Stomach (tissue), 9 donors: ENCODE data around the gene ADARB2. TPM values are rescaled to one million over a fixed set of nuclear protein-coding genes. Genes with fewer than 3 reads are reported as not detected.

Source experiments
- DNase-seq, 2 donors: peaks; one replicate each; pipeline versions ENCODE4 v3.0.0 to v3.0.0-alpha.2; 2013 to 2019
- H3K27ac ChIP-seq, 5 donors: fragments of 200-600 bp in 4 of 5; sonication (generic) in 4 of 5; one replicate each; pipeline ENCODE4 v1.5.1; 2013 to 2019; ENCODE audit warnings: mild to moderate bottlenecking in 1 of 5, moderate library complexity in 1 of 5
- H3K27me3 ChIP-seq, 3 donors: fragments of 200-600 bp; sonication (generic); one replicate each; pipeline ENCODE4 v1.5.1; 2017 to 2019; ENCODE audit warnings: mixed run types in 1 of 3
- H3K36me3 ChIP-seq, 4 donors: fragments of 200-600 bp; sonication (generic); 1 replicate in 3 of 4; 2 replicates in 1 of 4; pipeline ENCODE4 v1.5.1; 2016 to 2019
- H3K4me1 ChIP-seq, 4 donors: fragments of 200-600 bp; sonication (generic); one replicate each; pipeline ENCODE4 v1.5.1; 2016 to 2019
- H3K4me3 ChIP-seq, 4 donors: fragments of 200-600 bp; sonication (generic) in 3 of 4; one replicate each; pipeline ENCODE4 v1.5.1; 2016 to 2019; ENCODE audit warnings: mild to moderate bottlenecking in 1 of 4
- H3K9me3 ChIP-seq, 4 donors: fragments of 200-600 bp; sonication (generic); one replicate each; pipeline ENCODE4 v1.5.1; 2016 to 2019
- EP300 ChIP-seq: sonication (generic); formaldehyde crosslinking; IDR thresholded peaks from one replicate; pipeline ENCODE4 v1.6.1; 2017; ENCODE audit warnings: antibody characterized with exemption
- POLR2A ChIP-seq, 4 donors: fragments of 450-650 bp; IDR thresholded peaks; one replicate each; pipeline ENCODE4 v1.6.1; 2016; ENCODE audit warnings: antibody characterized with exemption in 4 of 4, control low read depth in 2 of 4, mild to moderate bottlenecking in 1 of 4, moderate library complexity in 1 of 4
- POLR2AphosphoS5 ChIP-seq, 3 donors: sonication (generic); formaldehyde crosslinking; IDR thresholded peaks; one replicate each; pipeline ENCODE4 v1.6.1; 2016; ENCODE audit warnings: antibody characterized with exemption in 3 of 3
- WGBS, 5 donors: extraction: QIAGEN DNeasy Blood & Tissue Kit in 3 of 5; methylation state at CpG; one replicate each; pipeline versions ENCODE4 v1.1.5 to v1.1.7; 2013 to 2018; 5-methylcytosine and 5-hydroxymethylcytosine counted together
- intact Hi-C: fragments of 100-400 bp; cut with DNase I; formaldehyde crosslinking; loops from one replicate; pipeline ENCODE4 v1.15.1; 2023; ENCODE audit warnings: low total_unique reads
- polyA plus RNA-seq, 3 donors: library from polyadenylated mRNA; stranded (reverse); fragments of 200-250 nt; gene quantifications; one replicate each; pipeline ENCODE4 v1.2.3, GENCODE V29; 2013
- total RNA-seq, 5 donors: library from RNA; depleted of rRNA; stranded (reverse); fragments of >200 nt; gene quantifications; one replicate each; pipeline versions ENCODE4 v1.1.0 to v1.2.3, GENCODE V29; 2014 to 2016
- TF ChIP-seq, protein P1 (sequence below), 7 experiments: fragments of 450-650 bp in 4 of 7; fragments of 200-600 bp in 3 of 7; sonication (generic) in 3 of 7; IDR thresholded peaks; one replicate each; pipeline ENCODE4 v1.5.1; 2016 to 2019; ENCODE audit warnings: antibody characterized with exemption in 7 of 7, control low read depth in 2 of 7, mild to moderate bottlenecking in 1 of 7
- donor health status: healthy with polysubstance abuse.
- donor health status: Bipolar disorder and iron deficiency.
- donor health status: healthy.

The ADARB2 gene
- total and polyA plus RNA-seq, 8 donors, result 0.55 to 4.1 (median 1.4) TPM; not detected in 1

DNA sequence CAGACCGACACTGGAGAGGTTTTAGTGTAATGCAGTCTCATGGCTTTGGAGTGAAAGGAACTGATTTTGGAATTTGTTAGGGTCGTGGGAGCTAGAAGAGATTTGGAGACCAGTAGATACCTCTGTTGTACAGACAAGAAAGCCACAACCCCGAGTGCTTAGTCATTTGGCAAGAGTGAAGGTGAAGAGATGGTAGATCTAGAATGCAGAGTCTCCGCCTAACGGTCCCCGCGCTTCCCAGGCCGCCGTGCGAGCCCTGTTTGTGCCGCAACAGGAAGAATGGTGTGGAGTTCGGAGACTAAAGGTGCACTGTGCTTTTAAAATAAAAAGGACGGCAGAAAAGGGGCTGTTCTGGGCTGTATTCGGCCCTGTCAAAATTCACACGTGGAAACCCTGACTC lies 186.7 kb downstream of the ADARB2 start:
- no peak for DNase-seq
- Histone ChIP-seq H3K4me1 (no peaks in the 10 kb centered on the region), H3K4me3 (no peak overlapping the region), H3K9me3 (no peaks in the 10 kb centered on the region), H3K27me3 (no peaks in the 10 kb centered on the region), H3K27ac (no peak overlapping the region), H3K36me3 (no peaks in the 10 kb centered on the region)
- intact Hi-C loops, result no loop called here
- WGBS, 5 donors, result 89 to 92% (median 89%) methylated on average over 15 of the region's 15 CpGs
- TF ChIP-seq EP300, result no peak
- TF ChIP-seq POLR2A (IDR thresholded peaks at IDR 0.05), result no peak
- no peak for TF ChIP-seq POLR2AphosphoS5 (IDR thresholded peaks at IDR 0.05)
- TF ChIP-seq, protein P1, sequence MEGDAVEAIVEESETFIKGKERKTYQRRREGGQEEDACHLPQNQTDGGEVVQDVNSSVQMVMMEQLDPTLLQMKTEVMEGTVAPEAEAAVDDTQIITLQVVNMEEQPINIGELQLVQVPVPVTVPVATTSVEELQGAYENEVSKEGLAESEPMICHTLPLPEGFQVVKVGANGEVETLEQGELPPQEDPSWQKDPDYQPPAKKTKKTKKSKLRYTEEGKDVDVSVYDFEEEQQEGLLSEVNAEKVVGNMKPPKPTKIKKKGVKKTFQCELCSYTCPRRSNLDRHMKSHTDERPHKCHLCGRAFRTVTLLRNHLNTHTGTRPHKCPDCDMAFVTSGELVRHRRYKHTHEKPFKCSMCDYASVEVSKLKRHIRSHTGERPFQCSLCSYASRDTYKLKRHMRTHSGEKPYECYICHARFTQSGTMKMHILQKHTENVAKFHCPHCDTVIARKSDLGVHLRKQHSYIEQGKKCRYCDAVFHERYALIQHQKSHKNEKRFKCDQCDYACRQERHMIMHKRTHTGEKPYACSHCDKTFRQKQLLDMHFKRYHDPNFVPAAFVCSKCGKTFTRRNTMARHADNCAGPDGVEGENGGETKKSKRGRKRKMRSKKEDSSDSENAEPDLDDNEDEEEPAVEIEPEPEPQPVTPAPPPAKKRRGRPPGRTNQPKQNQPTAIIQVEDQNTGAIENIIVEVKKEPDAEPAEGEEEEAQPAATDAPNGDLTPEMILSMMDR (IDR thresholded peaks at IDR 0.05), result no peak

GRCh38 chr10:1550291-1550595 lies 187.1 kb downstream of the ADARB2 start:
- TF ChIP-seq EP300 (no peak), POLR2A (IDR thresholded peaks at IDR 0.05) (no peak), POLR2AphosphoS5 (IDR thresholded peaks at IDR 0.05) (no peak)
- WGBS, 5 donors, result 42 to 60% (median 47%) methylated on average over 7 of the region's 7 CpGs

DNA sequence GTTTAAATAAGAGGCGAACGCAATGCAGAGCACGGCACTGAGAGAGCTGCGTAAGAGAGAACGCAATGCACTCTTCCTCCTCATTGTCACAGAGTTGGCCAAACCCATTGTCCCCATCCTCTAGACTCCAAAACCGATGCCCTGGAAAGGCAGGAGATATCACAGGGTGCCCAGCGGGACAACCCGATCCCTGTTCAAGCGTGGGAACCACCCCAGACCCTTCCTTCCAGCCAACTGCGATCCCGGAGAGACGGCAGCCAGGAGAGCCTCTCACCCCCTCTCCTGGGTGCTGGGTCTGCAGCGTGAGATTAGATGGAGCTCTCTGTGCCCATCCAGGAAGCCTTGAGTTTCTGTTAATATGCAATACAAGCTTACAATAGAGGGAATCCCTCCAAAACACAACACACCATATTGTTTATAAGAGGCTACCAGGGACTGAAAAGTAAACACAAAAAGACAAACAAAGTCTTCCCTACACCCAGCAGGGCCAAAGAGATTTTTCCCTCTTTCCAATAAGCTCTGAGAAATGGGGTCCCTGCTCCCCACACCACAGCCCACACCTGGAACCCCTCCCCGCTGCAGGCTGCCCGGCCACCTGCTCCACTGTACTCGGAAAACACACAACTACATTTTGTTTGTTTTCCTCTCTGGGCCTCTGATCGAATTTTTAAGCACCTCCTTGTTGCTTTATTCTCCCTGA lies 187.6 kb downstream of the ADARB2 start:
- Histone ChIP-seq H3K4me3 (no peak overlapping the region), H3K36me3 (no peaks in the 10 kb centered on the region), H3K4me1 (no peaks in the 10 kb centered on the region), H3K27ac (no peak overlapping the region), H3K9me3 (no peaks in the 10 kb centered on the region), H3K27me3 (no peaks in the 10 kb centered on the region)
- 55 to 72% (median 58%) methylated on average over 17 of the region's 17 CpGs for WGBS, 5 donors
- TF ChIP-seq, protein P1 (IDR thresholded peaks at IDR 0.05), result no peak
- TF ChIP-seq POLR2AphosphoS5 (IDR thresholded peaks at IDR 0.05) (no peak), EP300 (no peak), POLR2A (IDR thresholded peaks at IDR 0.05) (no peak)
- peak in 1 of 2 donors; percentile 28 for DNase-seq
- intact Hi-C loops, result no loop called here

More at GRCh38 chr10:1550291-1550595, 187.1 kb downstream of the ADARB2 start:
- no peaks in the 10 kb centered on the region for H3K9me3 ChIP-seq
- H3K27me3 ChIP-seq, result no peaks in the 10 kb centered on the region
- no peaks in the 10 kb centered on the region for H3K4me1 ChIP-seq
- H3K4me3 ChIP-seq, result no peak overlapping the region
- H3K27ac ChIP-seq, result no peak overlapping the region
- intact Hi-C loops, result no loop called here
- DNase-seq, result no peak
- H3K36me3 ChIP-seq, result no peaks in the 10 kb centered on the region

DNA sequence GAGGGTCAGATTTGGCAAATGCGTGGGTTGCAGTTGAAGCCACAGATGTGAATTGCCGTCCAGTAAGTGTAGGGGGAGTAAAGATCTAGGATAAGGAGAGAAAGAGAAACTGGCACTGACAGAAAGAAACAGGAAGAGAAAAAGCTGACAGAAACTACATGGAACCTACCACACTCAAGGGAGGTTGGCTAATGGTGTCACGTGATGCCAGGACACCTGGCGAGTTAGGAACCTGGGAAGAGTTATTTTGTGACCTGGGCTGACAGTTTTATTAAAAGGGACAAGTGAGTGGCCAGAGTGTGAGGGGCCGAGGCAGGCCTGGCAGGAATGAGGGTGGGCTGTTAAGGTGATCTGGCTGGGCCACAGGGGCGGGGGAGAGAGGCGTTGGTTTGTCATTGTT lies 188.7 kb downstream of the ADARB2 start:
- TF ChIP-seq POLR2AphosphoS5 (IDR thresholded peaks at IDR 0.05) (no peak), POLR2A (IDR thresholded peaks at IDR 0.05) (no peak), EP300 (no peak)
- TF ChIP-seq, protein P1 (IDR thresholded peaks at IDR 0.05), result no peak
- no peak overlapping the region for H3K4me3 ChIP-seq
- H3K9me3 ChIP-seq, result no peaks in the 10 kb centered on the region
- intact Hi-C loops, result no loop called here
- peaks cover 0 to 4% (median 0%) of the 10 kb centered on the region in 3 donors for H3K27me3 ChIP-seq
- H3K36me3 ChIP-seq, result no peaks in the 10 kb centered on the region
- 86 to 94% (median 91%) methylated on average over 7 of the region's 7 CpGs for WGBS, 5 donors
- H3K27ac ChIP-seq, result no peak overlapping the region
- H3K4me1 ChIP-seq, result no peaks in the 10 kb centered on the region
- no peak for DNase-seq

DNA sequence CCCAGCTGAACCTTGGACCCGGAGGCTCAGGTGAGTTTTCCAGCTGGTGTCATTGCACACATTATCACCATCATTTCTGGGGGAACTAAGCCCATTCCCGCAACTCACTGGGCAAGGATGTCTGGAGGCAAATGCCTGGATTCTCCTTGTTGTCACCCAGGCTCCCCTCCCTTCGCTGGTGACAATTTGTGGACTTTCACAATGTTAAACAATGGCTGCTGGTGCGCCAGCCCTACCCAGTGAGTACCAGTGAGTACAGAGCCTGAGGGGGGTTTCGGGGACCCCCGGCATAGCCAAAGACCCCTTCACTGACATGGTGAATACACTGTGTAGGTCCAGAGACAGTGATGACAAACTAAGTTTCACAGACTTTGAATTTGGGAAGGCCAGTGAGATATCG lies 189.2 kb downstream of the ADARB2 start:
- TF ChIP-seq POLR2A (IDR thresholded peaks at IDR 0.05) (no peak), EP300 (no peak), POLR2AphosphoS5 (IDR thresholded peaks at IDR 0.05) (no peak)
- TF ChIP-seq, protein P1 (IDR thresholded peaks at IDR 0.05), result no peak
- Histone ChIP-seq H3K9me3 (no peaks in the 10 kb centered on the region), H3K27ac (no peak overlapping the region), H3K4me3 (no peak overlapping the region), H3K4me1 (no peaks in the 10 kb centered on the region), H3K27me3 (peaks cover 0 to 4% (median 0%) of the 10 kb centered on the region in 3 donors), H3K36me3 (no peaks in the 10 kb centered on the region)
- 84 to 89% (median 87%) methylated on average over 7 of the region's 7 CpGs for WGBS, 5 donors
- intact Hi-C loops, result no loop called here
- DNase-seq, result peak in 1 of 2 donors; percentile 5
